Measurements from ENCODE around the gene BMP4. TPM values are rescaled to one million over a fixed set of nuclear protein-coding genes. Genes with fewer than 3 reads are reported as not detected.

BMP4 gene
- total and polyA plus RNA-seq, 2 of the 13 experiments (the other 11 are each of a cell fraction or from before 2014, with no cell fraction given): 56.4 to 169 TPM

DNA sequence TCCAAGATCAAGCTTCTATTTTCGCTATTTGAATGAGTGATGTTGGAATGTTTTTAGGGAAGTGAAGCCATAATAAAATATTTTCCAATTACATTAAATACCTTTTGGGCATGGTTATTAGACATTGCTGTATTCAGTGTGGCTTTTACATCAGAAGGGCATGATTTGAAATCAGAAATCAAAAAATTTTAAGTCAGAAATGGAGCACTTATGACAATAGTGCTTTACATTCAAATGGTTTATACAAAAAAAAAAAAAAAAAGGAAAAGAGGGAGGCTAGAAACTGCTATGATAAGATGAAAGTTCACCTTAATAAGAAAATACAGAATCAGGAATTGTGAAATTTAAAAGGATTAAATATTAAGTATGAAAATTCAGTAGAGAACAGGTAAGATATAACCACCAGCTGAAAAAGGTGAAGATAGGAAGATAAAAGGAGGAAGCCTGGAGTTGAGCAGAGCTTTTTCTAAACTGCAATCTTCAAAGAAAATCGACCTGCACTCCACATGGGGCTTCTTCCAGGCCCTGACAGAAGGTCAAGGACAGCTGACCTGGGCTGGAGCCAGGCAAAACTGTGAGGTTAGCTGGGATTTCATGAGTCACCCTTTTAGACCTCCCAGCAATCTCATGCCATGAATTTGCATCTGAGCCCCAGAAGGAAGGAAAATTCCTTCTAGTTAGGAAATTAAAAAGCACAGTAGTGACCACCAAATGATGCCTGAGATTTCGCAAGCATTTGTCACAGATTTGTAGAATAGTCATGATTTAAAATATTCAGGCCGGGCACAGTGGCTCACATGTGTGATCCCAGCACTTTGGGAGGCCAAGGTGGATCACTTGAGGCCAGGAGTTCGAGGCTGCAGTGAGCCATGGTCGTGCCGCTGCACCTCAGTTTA is 23.4 kb upstream of the BMP4 start (continued):
- TF ChIP-seq, protein P1, sequence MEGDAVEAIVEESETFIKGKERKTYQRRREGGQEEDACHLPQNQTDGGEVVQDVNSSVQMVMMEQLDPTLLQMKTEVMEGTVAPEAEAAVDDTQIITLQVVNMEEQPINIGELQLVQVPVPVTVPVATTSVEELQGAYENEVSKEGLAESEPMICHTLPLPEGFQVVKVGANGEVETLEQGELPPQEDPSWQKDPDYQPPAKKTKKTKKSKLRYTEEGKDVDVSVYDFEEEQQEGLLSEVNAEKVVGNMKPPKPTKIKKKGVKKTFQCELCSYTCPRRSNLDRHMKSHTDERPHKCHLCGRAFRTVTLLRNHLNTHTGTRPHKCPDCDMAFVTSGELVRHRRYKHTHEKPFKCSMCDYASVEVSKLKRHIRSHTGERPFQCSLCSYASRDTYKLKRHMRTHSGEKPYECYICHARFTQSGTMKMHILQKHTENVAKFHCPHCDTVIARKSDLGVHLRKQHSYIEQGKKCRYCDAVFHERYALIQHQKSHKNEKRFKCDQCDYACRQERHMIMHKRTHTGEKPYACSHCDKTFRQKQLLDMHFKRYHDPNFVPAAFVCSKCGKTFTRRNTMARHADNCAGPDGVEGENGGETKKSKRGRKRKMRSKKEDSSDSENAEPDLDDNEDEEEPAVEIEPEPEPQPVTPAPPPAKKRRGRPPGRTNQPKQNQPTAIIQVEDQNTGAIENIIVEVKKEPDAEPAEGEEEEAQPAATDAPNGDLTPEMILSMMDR (CRISPR knock-in tag; IDR thresholded peaks at IDR 0.05): no peak
- no peak for TF ChIP-seq ATM (IDR thresholded peaks at IDR 0.05; ENCODE audit: borderline replicate concordance)
- no peak for TF ChIP-seq ATF7 (IDR thresholded peaks at IDR 0.05)
- TF ChIP-seq ATF7 (CRISPR knock-in tag; IDR thresholded peaks at IDR 0.05): 0 out of 2 replicates have a peak, but pooled peaks have one; percentile 30
- TF ChIP-seq, protein P2, sequence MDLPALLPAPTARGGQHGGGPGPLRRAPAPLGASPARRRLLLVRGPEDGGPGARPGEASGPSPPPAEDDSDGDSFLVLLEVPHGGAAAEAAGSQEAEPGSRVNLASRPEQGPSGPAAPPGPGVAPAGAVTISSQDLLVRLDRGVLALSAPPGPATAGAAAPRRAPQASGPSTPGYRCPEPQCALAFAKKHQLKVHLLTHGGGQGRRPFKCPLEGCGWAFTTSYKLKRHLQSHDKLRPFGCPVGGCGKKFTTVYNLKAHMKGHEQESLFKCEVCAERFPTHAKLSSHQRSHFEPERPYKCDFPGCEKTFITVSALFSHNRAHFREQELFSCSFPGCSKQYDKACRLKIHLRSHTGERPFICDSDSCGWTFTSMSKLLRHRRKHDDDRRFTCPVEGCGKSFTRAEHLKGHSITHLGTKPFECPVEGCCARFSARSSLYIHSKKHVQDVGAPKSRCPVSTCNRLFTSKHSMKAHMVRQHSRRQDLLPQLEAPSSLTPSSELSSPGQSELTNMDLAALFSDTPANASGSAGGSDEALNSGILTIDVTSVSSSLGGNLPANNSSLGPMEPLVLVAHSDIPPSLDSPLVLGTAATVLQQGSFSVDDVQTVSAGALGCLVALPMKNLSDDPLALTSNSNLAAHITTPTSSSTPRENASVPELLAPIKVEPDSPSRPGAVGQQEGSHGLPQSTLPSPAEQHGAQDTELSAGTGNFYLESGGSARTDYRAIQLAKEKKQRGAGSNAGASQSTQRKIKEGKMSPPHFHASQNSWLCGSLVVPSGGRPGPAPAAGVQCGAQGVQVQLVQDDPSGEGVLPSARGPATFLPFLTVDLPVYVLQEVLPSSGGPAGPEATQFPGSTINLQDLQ (CRISPR knock-in tag; IDR thresholded peaks at IDR 0.05): no peak
- TF ChIP-seq, protein P3, sequence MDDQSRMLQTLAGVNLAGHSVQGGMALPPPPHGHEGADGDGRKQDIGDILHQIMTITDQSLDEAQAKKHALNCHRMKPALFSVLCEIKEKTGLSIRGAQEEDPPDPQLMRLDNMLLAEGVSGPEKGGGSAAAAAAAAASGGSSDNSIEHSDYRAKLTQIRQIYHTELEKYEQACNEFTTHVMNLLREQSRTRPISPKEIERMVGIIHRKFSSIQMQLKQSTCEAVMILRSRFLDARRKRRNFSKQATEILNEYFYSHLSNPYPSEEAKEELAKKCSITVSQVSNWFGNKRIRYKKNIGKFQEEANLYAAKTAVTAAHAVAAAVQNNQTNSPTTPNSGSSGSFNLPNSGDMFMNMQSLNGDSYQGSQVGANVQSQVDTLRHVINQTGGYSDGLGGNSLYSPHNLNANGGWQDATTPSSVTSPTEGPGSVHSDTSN (CRISPR knock-in tag; IDR thresholded peaks at IDR 0.05; ENCODE audit: borderline replicate concordance): no peak
- peak; percentile 60; the same call in 1 of the 2 replicates for TF ChIP-seq ZKSCAN8 (CRISPR knock-in tag; IDR thresholded peaks at IDR 0.05; ENCODE audit: borderline replicate concordance)
- peak; percentile 68; the same call in 1 of the 2 replicates for TF ChIP-seq MYC (CRISPR knock-in tag; IDR thresholded peaks at IDR 0.05; ENCODE audit: borderline replicate concordance)
- TF ChIP-seq AGO2 (optimal IDR thresholded peaks at IDR 0.05; ENCODE audit: low read depth, low read length): no peak
- TF ChIP-seq ZNF282 (IDR thresholded peaks at IDR 0.05; ENCODE audit: partially characterized antibody): no peak
- TF ChIP-seq, protein P4, sequence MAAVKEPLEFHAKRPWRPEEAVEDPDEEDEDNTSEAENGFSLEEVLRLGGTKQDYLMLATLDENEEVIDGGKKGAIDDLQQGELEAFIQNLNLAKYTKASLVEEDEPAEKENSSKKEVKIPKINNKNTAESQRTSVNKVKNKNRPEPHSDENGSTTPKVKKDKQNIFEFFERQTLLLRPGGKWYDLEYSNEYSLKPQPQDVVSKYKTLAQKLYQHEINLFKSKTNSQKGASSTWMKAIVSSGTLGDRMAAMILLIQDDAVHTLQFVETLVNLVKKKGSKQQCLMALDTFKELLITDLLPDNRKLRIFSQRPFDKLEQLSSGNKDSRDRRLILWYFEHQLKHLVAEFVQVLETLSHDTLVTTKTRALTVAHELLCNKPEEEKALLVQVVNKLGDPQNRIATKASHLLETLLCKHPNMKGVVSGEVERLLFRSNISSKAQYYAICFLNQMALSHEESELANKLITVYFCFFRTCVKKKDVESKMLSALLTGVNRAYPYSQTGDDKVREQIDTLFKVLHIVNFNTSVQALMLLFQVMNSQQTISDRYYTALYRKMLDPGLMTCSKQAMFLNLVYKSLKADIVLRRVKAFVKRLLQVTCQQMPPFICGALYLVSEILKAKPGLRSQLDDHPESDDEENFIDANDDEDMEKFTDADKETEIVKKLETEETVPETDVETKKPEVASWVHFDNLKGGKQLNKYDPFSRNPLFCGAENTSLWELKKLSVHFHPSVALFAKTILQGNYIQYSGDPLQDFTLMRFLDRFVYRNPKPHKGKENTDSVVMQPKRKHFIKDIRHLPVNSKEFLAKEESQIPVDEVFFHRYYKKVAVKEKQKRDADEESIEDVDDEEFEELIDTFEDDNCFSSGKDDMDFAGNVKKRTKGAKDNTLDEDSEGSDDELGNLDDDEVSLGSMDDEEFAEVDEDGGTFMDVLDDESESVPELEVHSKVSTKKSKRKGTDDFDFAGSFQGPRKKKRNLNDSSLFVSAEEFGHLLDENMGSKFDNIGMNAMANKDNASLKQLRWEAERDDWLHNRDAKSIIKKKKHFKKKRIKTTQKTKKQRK (IDR thresholded peaks at IDR 0.05; ENCODE audit: low read length): no peak
- no peak for TF ChIP-seq ZNF737 (CRISPR knock-in tag; IDR thresholded peaks at IDR 0.05; ENCODE audit: borderline replicate concordance)
- TF ChIP-seq ZSCAN12 (CRISPR knock-in tag; IDR thresholded peaks at IDR 0.05): no peak
- TF ChIP-seq TCF7L2 (IDR thresholded peaks at IDR 0.05; ENCODE audit: low read depth, low read length): no peak
- TF ChIP-seq IKZF4 (CRISPR knock-in tag; IDR thresholded peaks at IDR 0.05; ENCODE audit: borderline replicate concordance, low read depth, not compliant biosample characterization): no peak
- TF ChIP-seq, protein P5, sequence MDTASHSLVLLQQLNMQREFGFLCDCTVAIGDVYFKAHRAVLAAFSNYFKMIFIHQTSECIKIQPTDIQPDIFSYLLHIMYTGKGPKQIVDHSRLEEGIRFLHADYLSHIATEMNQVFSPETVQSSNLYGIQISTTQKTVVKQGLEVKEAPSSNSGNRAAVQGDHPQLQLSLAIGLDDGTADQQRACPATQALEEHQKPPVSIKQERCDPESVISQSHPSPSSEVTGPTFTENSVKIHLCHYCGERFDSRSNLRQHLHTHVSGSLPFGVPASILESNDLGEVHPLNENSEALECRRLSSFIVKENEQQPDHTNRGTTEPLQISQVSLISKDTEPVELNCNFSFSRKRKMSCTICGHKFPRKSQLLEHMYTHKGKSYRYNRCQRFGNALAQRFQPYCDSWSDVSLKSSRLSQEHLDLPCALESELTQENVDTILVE (CRISPR knock-in tag; IDR thresholded peaks at IDR 0.05): peak; percentile 32; the same call in 1 of the 2 replicates
- no peak for TF ChIP-seq ZNF891 (CRISPR knock-in tag; IDR thresholded peaks at IDR 0.05)

All from HepG2 (cell line).